GM21717 (cell line): Measurements from ENCODE around the gene SLAMF9.

Experiments used
- ATAC-seq: cut with Tn5 transposase; IDR thresholded peaks from one replicate; pipeline ENCODE4 v1.9.1; 2021; ENCODE audit warnings: mild to moderate bottlenecking, moderate library complexity; ENCODE audit not compliant: unreplicated experiment

SLAMF9 gene

GRCh38 chr1:159977364-159978106 is 23.5 kb upstream of the SLAMF9 start:
- ATAC-seq, result no peak

GRCh38 chr1:159974350-159974965 is 20.4 kb upstream of the SLAMF9 start:
- no peak for ATAC-seq

GRCh38 chr1:159973350-159973940 is 19.4 kb upstream of the SLAMF9 start:
- no peak for ATAC-seq

GRCh38 chr1:159972443-159973205 is 18.6 kb upstream of the SLAMF9 start:
- ATAC-seq, result no peak

- ATAC-seq, result no peak
Observed at GRCh38 chr1:159970932-159971342, 16.9 kb upstream of the SLAMF9 start.

GRCh38 chr1:159968901-159969300 is 14.9 kb upstream of the SLAMF9 start:
- ATAC-seq, result no peak

- ATAC-seq, result no peak
Observed at GRCh38 chr1:159965263-159965662, 11.2 kb upstream of the SLAMF9 start.

GRCh38 chr1:159964144-159964543 is 10.1 kb upstream of the SLAMF9 start:
- ATAC-seq, result no peak

- ATAC-seq, result no peak
Observed at GRCh38 chr1:159962176-159962575, 8.1 kb upstream of the SLAMF9 start.

GRCh38 chr1:159961636-159962035 is 7.6 kb upstream of the SLAMF9 start:
- ATAC-seq, result no peak

GRCh38 chr1:159960721-159961381 is 6.8 kb upstream of the SLAMF9 start:
- no peak for ATAC-seq

GRCh38 chr1:159959451-159959850 is 5.4 kb upstream of the SLAMF9 start:
- no peak for ATAC-seq

GRCh38 chr1:159958719-159959380 is 4.8 kb upstream of the SLAMF9 start:
- no peak for ATAC-seq

GRCh38 chr1:159957824-159958268 is 3.8 kb upstream of the SLAMF9 start:
- ATAC-seq, result no peak

- no peak for ATAC-seq
Observed at GRCh38 chr1:159955456-159955855, 1.4 kb upstream of the SLAMF9 start.

- ATAC-seq, result no peak
Observed at GRCh38 chr1:159952932-159953331, 1.1 kb downstream of the SLAMF9 start.

GRCh38 chr1:159951551-159951950 is 2.5 kb downstream of the SLAMF9 start:
- ATAC-seq, result no peak

- ATAC-seq, result no peak
Observed at GRCh38 chr1:159951016-159951415, 3.0 kb downstream of the SLAMF9 start.

GRCh38 chr1:159949981-159950381 is 4.1 kb downstream of the SLAMF9 start:
- no peak for ATAC-seq

GRCh38 chr1:159949123-159949522 is 4.9 kb downstream of the SLAMF9 start:
- no peak for ATAC-seq
